ENCODE measurements around the gene CUL1. TPM values are rescaled to one million over a fixed set of nuclear protein-coding genes. Genes with fewer than 3 reads are reported as not detected.

Gene CUL1
- total RNA-seq, 2 donors from 2014 or later: 35.0 to 42.1 TPM

DNA sequence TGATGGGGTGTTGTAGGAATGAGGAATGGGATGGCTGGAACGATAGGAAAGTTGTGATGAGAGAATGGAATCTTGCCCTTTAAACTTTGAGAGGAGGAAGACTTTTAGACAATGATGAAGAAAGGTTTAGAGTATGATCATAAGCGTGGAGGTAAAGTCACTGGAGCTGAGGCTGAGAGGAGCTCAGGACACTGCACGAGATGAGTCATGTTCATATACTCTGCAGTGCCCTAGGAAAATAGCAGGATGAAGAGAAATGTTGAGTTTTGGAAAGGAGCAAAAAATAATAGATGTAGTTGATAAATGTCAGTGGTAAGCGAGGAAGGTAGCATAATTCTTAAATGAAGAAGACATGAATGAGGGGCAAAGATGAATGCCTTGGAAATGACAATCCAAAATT is 28.3 kb upstream of the CUL1 start:
- Mint-ChIP-seq H3K4me3 (no peak overlapping the region), H3K9me3 (peaks cover 15% of the 10 kb centered on the region), H3K4me1 (peaks cover 7% of the 10 kb centered on the region), H3K36me3 (ENCODE audit: low read depth) (no peaks in the 10 kb centered on the region), H3K27me3 (ENCODE audit: insufficient read depth) (peaks cover 3% of the 10 kb centered on the region), H3K27ac (no peak overlapping the region)
- Histone ChIP-seq H3K27me3 (ENCODE audit: control insufficient read depth, insufficient read depth, low read length, poor library complexity, severe bottlenecking) (no peaks in the 10 kb centered on the region), H3K4me1 (ENCODE audit: control insufficient read depth, insufficient read depth, low read length) (no peaks in the 10 kb centered on the region), H3K9ac (ENCODE audit: extremely low read depth, low read length, poor library complexity, severe bottlenecking) (no peak overlapping the region), H3K36me3 (ENCODE audit: control insufficient read depth, insufficient read depth, low read length) (no peaks in the 10 kb centered on the region), H3K27ac (ENCODE audit: low read depth, low read length) (no peak overlapping the region), H3K4me3 (ENCODE audit: low read length) (no peak overlapping the region), H3K9me3 (ENCODE audit: control insufficient read depth, low read length) (peaks cover 12% of the 10 kb centered on the region)
- TF ChIP-seq, protein P1, sequence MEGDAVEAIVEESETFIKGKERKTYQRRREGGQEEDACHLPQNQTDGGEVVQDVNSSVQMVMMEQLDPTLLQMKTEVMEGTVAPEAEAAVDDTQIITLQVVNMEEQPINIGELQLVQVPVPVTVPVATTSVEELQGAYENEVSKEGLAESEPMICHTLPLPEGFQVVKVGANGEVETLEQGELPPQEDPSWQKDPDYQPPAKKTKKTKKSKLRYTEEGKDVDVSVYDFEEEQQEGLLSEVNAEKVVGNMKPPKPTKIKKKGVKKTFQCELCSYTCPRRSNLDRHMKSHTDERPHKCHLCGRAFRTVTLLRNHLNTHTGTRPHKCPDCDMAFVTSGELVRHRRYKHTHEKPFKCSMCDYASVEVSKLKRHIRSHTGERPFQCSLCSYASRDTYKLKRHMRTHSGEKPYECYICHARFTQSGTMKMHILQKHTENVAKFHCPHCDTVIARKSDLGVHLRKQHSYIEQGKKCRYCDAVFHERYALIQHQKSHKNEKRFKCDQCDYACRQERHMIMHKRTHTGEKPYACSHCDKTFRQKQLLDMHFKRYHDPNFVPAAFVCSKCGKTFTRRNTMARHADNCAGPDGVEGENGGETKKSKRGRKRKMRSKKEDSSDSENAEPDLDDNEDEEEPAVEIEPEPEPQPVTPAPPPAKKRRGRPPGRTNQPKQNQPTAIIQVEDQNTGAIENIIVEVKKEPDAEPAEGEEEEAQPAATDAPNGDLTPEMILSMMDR (conservative IDR thresholded peaks at IDR 0.05): no peak
- 91 to 95% methylated on average over 3 to 4 of the region's 4 CpGs for WGBS, 2 experiments (ENCODE audit: insufficient coverage in 1 of 2, insufficient read length in 1 of 2)
- no peak for DNase-seq

DNA sequence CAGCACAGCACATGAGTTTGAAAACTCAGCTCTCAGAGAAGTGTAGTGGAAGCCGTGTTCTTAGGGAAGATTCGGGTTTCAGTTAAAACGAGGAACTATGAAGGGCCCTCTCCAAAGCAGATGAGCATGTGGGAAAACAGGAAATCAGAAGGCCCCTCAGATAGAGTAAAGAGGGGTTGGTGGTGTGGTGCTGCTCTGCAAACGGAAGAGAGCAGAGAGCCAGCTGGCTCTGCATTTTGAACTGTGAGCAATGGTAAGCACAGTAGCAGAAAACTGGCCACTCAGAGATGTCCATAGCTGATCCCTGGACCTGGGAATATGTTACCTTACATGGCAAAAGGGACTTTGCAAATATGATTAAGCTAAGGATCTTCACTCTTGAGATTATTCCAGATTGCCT is 27.9 kb upstream of the CUL1 start:
- peaks cover 3% of the 10 kb centered on the region for H3K27me3 Mint-ChIP-seq (ENCODE audit: insufficient read depth)
- H3K4me3 ChIP-seq (ENCODE audit: low read length): no peak overlapping the region
- peaks cover 17% of the 10 kb centered on the region for H3K9me3 Mint-ChIP-seq
- TF ChIP-seq, protein P1 (conservative IDR thresholded peaks at IDR 0.05): no peak
- no peaks in the 10 kb centered on the region for H3K27me3 ChIP-seq (ENCODE audit: control insufficient read depth, insufficient read depth, low read length, poor library complexity, severe bottlenecking)
- H3K36me3 ChIP-seq (ENCODE audit: control insufficient read depth, insufficient read depth, low read length): no peaks in the 10 kb centered on the region
- no peak overlapping the region for H3K27ac Mint-ChIP-seq
- no peak overlapping the region for H3K9ac ChIP-seq (ENCODE audit: extremely low read depth, low read length, poor library complexity, severe bottlenecking)
- H3K27ac ChIP-seq (ENCODE audit: low read depth, low read length): no peak overlapping the region
- no peaks in the 10 kb centered on the region for H3K36me3 Mint-ChIP-seq (ENCODE audit: low read depth)
- no peak for DNase-seq
- H3K4me1 Mint-ChIP-seq: peaks cover 7% of the 10 kb centered on the region
- no peak overlapping the region for H3K4me3 Mint-ChIP-seq
- peaks cover 12% of the 10 kb centered on the region for H3K9me3 ChIP-seq (ENCODE audit: control insufficient read depth, low read length)
- H3K4me1 ChIP-seq (ENCODE audit: control insufficient read depth, insufficient read depth, low read length): no peaks in the 10 kb centered on the region
- WGBS, 2 experiments (ENCODE audit: insufficient coverage in 1 of 2, insufficient read length in 1 of 2): 80 to 91% methylated on average over 4 of the region's 4 CpGs

DNA sequence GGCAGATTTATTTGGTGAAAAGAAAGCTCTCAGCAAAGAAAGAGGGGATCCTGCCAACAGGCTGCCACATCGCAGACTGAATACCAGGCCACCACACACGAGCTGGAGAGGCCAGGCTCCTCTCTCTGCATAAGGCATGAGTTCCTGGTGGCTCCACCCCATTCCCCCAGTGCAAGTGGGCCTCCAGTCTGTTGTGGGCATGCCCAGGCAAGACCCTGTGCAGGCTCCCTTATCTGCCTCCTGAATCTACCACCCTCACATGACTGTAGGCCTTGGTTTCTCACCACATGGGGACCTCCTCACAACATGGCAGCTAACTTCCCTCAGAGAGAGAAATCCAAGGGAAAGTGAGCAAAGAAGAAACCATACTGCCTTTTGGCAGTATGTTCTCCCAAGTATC is 26.7 kb upstream of the CUL1 start:
- no peaks in the 10 kb centered on the region for H3K36me3 ChIP-seq (ENCODE audit: control insufficient read depth, insufficient read depth, low read length)
- H3K4me3 Mint-ChIP-seq: no peak overlapping the region
- no peak overlapping the region for H3K9ac ChIP-seq (ENCODE audit: extremely low read depth, low read length, poor library complexity, severe bottlenecking)
- TF ChIP-seq, protein P1 (conservative IDR thresholded peaks at IDR 0.05): no peak
- H3K27me3 Mint-ChIP-seq (ENCODE audit: insufficient read depth): peaks cover 3% of the 10 kb centered on the region
- H3K4me1 Mint-ChIP-seq: peaks cover 2% of the 10 kb centered on the region
- H3K27ac Mint-ChIP-seq: no peak overlapping the region
- WGBS, 2 experiments (ENCODE audit: insufficient coverage in 1 of 2, insufficient read length in 1 of 2): 85 to 90% methylated on average over 2 of the region's 2 CpGs
- H3K4me1 ChIP-seq (ENCODE audit: control insufficient read depth, insufficient read depth, low read length): no peaks in the 10 kb centered on the region
- no peaks in the 10 kb centered on the region for H3K36me3 Mint-ChIP-seq (ENCODE audit: low read depth)
- no peak overlapping the region for H3K4me3 ChIP-seq (ENCODE audit: low read length)
- no peak overlapping the region for H3K27ac ChIP-seq (ENCODE audit: low read depth, low read length)
- peaks cover 12% of the 10 kb centered on the region for H3K9me3 ChIP-seq (ENCODE audit: control insufficient read depth, low read length)
- H3K27me3 ChIP-seq (ENCODE audit: control insufficient read depth, insufficient read depth, low read length, poor library complexity, severe bottlenecking): no peaks in the 10 kb centered on the region
- peaks cover 17% of the 10 kb centered on the region for H3K9me3 Mint-ChIP-seq
- DNase-seq: no peak
